ENCODE results near the gene NAA38. TPM values are rescaled to one million over a fixed set of nuclear protein-coding genes. Genes with fewer than 3 reads are reported as not detected.

The NAA38 gene
- polyA plus RNA-seq, 1 donor (not counting 4 experiments of a cell fraction or from before 2014, with no cell fraction given): 70.9 TPM

DNA sequence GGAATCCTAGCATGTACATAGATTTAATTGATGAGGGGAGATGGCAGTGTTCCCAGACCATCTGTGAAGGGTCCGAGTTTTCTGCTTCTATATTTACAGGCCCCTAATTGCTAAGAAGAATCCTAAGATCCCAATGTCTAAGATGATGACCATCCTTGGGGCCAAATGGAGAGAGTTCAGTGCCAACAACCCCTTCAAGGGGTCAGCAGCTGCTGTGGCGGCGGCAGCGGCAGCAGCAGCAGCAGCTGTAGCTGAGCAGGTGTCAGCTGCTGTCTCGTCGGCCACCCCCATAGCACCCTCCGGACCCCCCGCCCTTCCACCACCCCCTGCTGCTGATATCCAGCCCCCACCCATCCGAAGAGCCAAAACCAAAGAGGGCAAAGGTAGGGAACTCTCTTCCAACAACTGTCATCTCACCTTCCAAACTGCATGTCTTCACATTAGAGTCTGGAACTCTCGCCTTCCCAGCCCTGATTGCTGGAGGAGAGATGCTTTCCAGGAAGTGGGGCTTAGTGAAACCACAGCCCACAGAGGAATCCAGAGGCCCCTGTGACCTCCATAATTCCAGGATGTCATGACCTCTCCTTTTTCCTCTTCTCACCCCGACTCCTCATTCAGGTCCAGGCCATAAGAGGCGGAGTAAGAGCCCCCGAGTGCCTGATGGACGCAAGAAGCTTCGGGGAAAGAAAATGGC, 36.0 kb upstream of the NAA38 start:
- dilution Hi-C loops (cut with MboI; ENCODE audit: extremely low pct_ligation_motif_present, low sequenced_read_pairs): no loop called here
- FAIRE-seq (no peak), DNase-seq (ENCODE audit: low read depth, low spot score) (no peak)
- Histone ChIP-seq H4K20me1 (ENCODE audit: control insufficient read depth, extremely low read depth, insufficient read depth, low read length) (no peaks in the 10 kb centered on the region), H3K27ac (ENCODE audit: control insufficient read depth, insufficient read depth, low read length) (no peak overlapping the region), H3K4me2 (ENCODE audit: control insufficient read depth, extremely low read depth, insufficient read depth, low read depth, low read length) (no peak overlapping the region), H3K79me2 (ENCODE audit: control insufficient read depth, insufficient read depth, low read length) (peaks cover 6% of the 10 kb centered on the region), H3K27me3 (ENCODE audit: control insufficient read depth, extremely low read depth, insufficient read depth, low read length) (no peaks in the 10 kb centered on the region), H3K36me3 (ENCODE audit: control insufficient read depth in 2 of 2, extremely low read depth in 1 of 2, insufficient read depth in 2 of 2, low read length in 2 of 2) (peaks cover 42 to 50% of the 10 kb centered on the region in 2 experiments), H3K4me3 (ENCODE audit: control insufficient read depth in 2 of 3, extremely low read depth in 1 of 3, insufficient read depth in 2 of 3, low read depth in 1 of 3, low read length in 3 of 3) (no peak overlapping the region), H2AFZ (ENCODE audit: control insufficient read depth, low read length) (no peak overlapping the region), H3K9me1 (ENCODE audit: control insufficient read depth, extremely low read depth, insufficient read depth, low read length) (no peaks in the 10 kb centered on the region), H3K9me3 (ENCODE audit: control insufficient read depth, low read depth, low read length) (no peaks in the 10 kb centered on the region), H3K4me1 (ENCODE audit: control insufficient read depth, extremely low read depth, insufficient read depth, low read length) (peaks cover 15% of the 10 kb centered on the region), H3K9ac (ENCODE audit: control insufficient read depth, extremely low read depth, insufficient read depth, low read length) (no peak overlapping the region)
- TF ChIP-seq, protein P1, sequence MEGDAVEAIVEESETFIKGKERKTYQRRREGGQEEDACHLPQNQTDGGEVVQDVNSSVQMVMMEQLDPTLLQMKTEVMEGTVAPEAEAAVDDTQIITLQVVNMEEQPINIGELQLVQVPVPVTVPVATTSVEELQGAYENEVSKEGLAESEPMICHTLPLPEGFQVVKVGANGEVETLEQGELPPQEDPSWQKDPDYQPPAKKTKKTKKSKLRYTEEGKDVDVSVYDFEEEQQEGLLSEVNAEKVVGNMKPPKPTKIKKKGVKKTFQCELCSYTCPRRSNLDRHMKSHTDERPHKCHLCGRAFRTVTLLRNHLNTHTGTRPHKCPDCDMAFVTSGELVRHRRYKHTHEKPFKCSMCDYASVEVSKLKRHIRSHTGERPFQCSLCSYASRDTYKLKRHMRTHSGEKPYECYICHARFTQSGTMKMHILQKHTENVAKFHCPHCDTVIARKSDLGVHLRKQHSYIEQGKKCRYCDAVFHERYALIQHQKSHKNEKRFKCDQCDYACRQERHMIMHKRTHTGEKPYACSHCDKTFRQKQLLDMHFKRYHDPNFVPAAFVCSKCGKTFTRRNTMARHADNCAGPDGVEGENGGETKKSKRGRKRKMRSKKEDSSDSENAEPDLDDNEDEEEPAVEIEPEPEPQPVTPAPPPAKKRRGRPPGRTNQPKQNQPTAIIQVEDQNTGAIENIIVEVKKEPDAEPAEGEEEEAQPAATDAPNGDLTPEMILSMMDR (optimal IDR thresholded peaks at IDR 0.05 in 1 of 3, IDR thresholded peaks at IDR 0.05 in 1 of 3, conservative IDR thresholded peaks at IDR 0.05 in 1 of 3; ENCODE audit: extremely low read depth in 1 of 3, insufficient read depth in 2 of 3, low read length in 3 of 3): no peak
- no peak for TF ChIP-seq EZH2 (IDR thresholded peaks at IDR 0.05; ENCODE audit: low read length)

DNA sequence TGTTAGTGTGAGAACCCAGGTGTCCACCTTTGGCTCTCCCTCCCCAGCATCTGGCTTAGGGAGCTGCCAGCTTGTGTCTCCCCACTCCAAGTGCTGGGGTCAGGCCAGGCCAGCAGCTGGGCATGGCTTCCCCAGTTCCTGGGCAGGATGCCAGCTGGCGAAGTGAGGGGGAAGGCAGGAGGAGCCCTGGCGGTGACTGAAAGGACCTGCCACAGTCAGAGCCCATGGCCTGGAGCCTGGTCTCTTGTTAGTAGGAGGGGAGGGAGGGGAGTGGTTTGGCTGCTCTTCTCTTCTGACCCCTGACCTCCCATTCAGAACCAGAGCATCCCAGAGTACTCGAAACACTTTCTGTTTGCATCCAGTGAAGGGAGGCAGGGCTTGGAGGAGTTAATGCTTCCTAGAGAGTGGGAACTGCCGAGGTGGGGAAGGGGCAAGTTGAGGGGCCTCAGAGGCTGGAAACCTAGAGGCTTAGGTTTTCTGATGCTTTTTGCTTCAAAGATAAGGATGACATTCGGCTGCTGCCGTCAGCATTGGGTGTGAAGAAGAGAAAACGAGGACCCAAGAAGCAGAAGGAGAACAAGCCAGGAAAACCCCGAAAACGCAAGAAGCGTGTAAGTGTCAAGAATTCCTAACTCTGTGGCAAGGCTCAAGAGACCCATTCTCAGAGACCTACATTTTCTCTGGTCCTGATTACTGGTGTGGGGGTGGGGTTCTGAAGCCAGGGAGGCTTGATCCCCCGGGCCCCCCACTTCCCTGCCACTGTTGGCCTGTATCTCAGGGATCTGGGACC, 32.0 kb upstream of the NAA38 start:
- FAIRE-seq (peak; percentile 70), DNase-seq (ENCODE audit: low read depth, low spot score) (peak; percentile 75)
- dilution Hi-C loops (cut with MboI; ENCODE audit: extremely low pct_ligation_motif_present, low sequenced_read_pairs): no loop called here
- peaks cover 20 to 36% of the 10 kb centered on the region in 2 experiments for H3K36me3 ChIP-seq (ENCODE audit: control insufficient read depth in 2 of 2, extremely low read depth in 1 of 2, insufficient read depth in 2 of 2, low read length in 2 of 2)
- peak overlapping the region; percentile 89 for H3K27ac ChIP-seq (ENCODE audit: control insufficient read depth, insufficient read depth, low read length)
- peak overlapping the region in 2 of 3 experiments; percentile 61 to 76 for H3K4me3 ChIP-seq (ENCODE audit: control insufficient read depth in 2 of 3, extremely low read depth in 1 of 3, insufficient read depth in 2 of 3, low read depth in 1 of 3, low read length in 3 of 3)
- peaks cover 31% of the 10 kb centered on the region for H3K4me1 ChIP-seq (ENCODE audit: control insufficient read depth, extremely low read depth, insufficient read depth, low read length)
- H3K27me3 ChIP-seq (ENCODE audit: control insufficient read depth, extremely low read depth, insufficient read depth, low read length): no peaks in the 10 kb centered on the region
- H3K9me3 ChIP-seq (ENCODE audit: control insufficient read depth, low read depth, low read length): no peaks in the 10 kb centered on the region
- H3K9me1 ChIP-seq (ENCODE audit: control insufficient read depth, extremely low read depth, insufficient read depth, low read length): no peaks in the 10 kb centered on the region
- peak overlapping the region; percentile 88 for H3K4me2 ChIP-seq (ENCODE audit: control insufficient read depth, extremely low read depth, insufficient read depth, low read depth, low read length)
- H3K9ac ChIP-seq (ENCODE audit: control insufficient read depth, extremely low read depth, insufficient read depth, low read length): peak overlapping the region; percentile 87
- no peak for TF ChIP-seq EZH2 (IDR thresholded peaks at IDR 0.05; ENCODE audit: low read length)
- TF ChIP-seq, protein P1 (optimal IDR thresholded peaks at IDR 0.05 in 1 of 3, IDR thresholded peaks at IDR 0.05 in 1 of 3, conservative IDR thresholded peaks at IDR 0.05 in 1 of 3; ENCODE audit: extremely low read depth in 1 of 3, insufficient read depth in 2 of 3, low read length in 3 of 3): peak; percentile 39 to 53 (median 46)
- no peak overlapping the region for H2AFZ ChIP-seq (ENCODE audit: control insufficient read depth, low read length)
- H4K20me1 ChIP-seq (ENCODE audit: control insufficient read depth, extremely low read depth, insufficient read depth, low read length): no peaks in the 10 kb centered on the region
- H3K79me2 ChIP-seq (ENCODE audit: control insufficient read depth, insufficient read depth, low read length): peaks cover 18% of the 10 kb centered on the region
